Activated T-cell treated with anti-CD3 and anti-CD28 coated beads, Interleukin-2, amount 50 U/mL, for 4 hours (primary cell): ENCODE results near the gene ITLN1. TPM values are rescaled to one million over a fixed set of nuclear protein-coding genes. Genes with fewer than 3 reads are reported as not detected.

Experiments used
- ATAC-seq, 2 donors: fragments of 200-7000 bp; cut with Tn5 transposase; one replicate each; pipeline ENCODE4 v1.10.0; 2021
- DNase-seq: peaks from one replicate; pipeline ENCODE4 v3.0.0-alpha.2; 2020
- H3K27me3 Mint-ChIP-seq: one replicate; pipeline ENCODE4 v1.8.0; 2021; ENCODE audit warnings: low read depth, mixed read lengths
- H3K36me3 Mint-ChIP-seq: one replicate; pipeline ENCODE4 v1.8.0; 2022; ENCODE audit warnings: mixed read lengths; ENCODE audit not compliant: insufficient read depth
- H3K4me1 Mint-ChIP-seq: one replicate; pipeline ENCODE4 v1.8.0; 2021; ENCODE audit warnings: low read depth, mixed read lengths
- H3K4me3 Mint-ChIP-seq: one replicate; pipeline ENCODE4 v1.8.0; 2021; ENCODE audit warnings: mild to moderate bottlenecking, moderate library complexity, mixed read lengths
- H3K9me3 Mint-ChIP-seq: one replicate; pipeline ENCODE4 v1.8.0; 2021; ENCODE audit warnings: mixed read lengths
- total RNA-seq, 3 donors: library from RNA; stranded (reverse); gene quantifications; one replicate each; pipeline ENCODE4 v1.2.1, GENCODE V29; 2021

ITLN1 gene
- total RNA-seq, 3 donors from 2014 or later = not detected

DNA sequence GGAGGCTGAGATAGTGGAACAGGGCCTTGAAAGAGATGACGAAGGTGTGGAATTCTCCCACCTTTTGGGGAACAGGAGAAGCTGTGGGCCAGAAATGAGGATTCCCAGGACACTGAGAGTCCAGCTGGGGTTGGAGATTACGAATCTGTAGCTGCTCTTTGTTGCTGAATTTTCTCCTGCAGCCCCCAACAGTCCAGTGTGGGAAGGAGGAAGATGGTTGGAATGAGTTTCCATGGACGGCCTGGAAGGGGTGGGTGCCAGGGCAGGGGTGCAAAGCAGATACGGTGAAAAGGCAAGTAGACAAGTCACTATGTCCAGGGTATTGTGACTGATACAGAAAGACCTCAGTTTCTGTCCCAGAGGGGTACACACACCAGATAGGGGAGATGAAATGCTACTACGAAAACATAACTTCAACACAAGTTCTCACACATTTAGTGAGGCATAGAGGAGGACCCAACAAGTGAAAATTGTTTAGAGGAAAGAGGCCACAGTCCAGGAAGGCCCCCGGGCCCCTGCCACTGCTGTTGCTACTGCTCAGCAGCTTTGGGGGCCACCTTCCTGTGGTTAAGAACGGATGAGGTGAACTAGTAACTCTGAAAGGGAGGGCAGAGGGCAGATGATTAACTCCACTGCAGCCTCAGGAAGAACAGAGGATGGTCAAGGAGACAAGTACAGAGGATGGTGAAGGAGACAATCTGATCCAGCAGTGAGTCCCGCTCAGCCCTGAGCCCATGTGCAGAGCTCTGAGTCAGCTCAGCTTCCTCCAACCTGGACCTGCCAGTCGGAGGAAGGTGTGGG lies 29.6 kb downstream of the ITLN1 start:
- H3K36me3 Mint-ChIP-seq = peaks cover 1% of the 10 kb centered on the region
- DNase-seq = no peak

DNA sequence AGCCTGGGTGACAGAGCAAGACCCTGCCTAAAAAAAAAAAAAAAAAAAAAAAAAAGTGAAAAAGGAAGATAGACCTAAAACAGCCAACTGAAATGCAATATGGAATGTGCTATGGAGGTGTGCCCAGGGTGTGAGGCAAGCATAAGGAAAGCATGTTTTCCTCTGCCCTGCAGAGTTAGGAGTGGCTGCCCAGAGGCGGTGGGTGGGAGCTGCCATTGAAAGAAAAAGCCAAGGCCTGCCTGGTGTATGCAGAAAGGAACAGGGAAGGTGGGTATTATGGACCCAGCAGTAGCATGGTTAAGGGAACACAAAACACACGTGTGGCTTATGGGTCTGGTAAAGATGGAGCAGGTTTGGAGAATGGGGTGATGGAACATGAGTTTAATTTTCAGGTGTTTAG lies 31.2 kb downstream of the ITLN1 start:
- Mint-ChIP-seq H3K4me3 (no peak overlapping the region), H3K9me3 (no peaks in the 10 kb centered on the region), H3K27me3 (no peaks in the 10 kb centered on the region), H3K4me1 (peaks cover 12% of the 10 kb centered on the region), H3K36me3 (peaks cover 1% of the 10 kb centered on the region)
- DNase-seq (no peak), ATAC-seq (no peak)

More for the DNA sequence above, 29.6 kb downstream of the ITLN1 start:
- no peaks in the 10 kb centered on the region for H3K9me3 Mint-ChIP-seq
- ATAC-seq = peak; percentile 60 to 78
- no peaks in the 10 kb centered on the region for H3K27me3 Mint-ChIP-seq
- H3K4me1 Mint-ChIP-seq = peaks cover 13% of the 10 kb centered on the region
- H3K4me3 Mint-ChIP-seq = no peak overlapping the region

DNA sequence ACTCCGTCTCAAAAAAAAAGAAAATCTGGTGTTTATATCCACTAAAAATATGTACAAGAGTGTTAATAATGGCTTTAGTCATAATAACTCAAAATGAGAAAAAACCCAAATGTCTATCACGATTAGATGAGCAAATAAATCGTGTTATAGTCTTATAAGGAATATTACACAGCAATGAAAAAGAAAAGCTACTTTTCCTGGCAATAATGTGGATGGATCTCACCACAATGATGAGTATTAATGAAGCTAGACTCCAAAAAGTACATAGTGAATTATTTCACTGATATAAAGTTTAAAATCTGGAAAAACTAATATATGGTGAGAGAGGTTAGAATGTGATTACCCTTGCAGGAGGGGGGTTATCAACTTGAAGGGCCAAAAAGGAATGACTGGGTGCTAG lies 32.0 kb downstream of the ITLN1 start:
- no peak overlapping the region for H3K4me3 Mint-ChIP-seq
- peaks cover 2% of the 10 kb centered on the region for H3K36me3 Mint-ChIP-seq
- ATAC-seq = no peak
- peaks cover 7% of the 10 kb centered on the region for H3K4me1 Mint-ChIP-seq
- no peak for DNase-seq
- H3K27me3 Mint-ChIP-seq = no peaks in the 10 kb centered on the region
- H3K9me3 Mint-ChIP-seq = no peaks in the 10 kb centered on the region

DNA sequence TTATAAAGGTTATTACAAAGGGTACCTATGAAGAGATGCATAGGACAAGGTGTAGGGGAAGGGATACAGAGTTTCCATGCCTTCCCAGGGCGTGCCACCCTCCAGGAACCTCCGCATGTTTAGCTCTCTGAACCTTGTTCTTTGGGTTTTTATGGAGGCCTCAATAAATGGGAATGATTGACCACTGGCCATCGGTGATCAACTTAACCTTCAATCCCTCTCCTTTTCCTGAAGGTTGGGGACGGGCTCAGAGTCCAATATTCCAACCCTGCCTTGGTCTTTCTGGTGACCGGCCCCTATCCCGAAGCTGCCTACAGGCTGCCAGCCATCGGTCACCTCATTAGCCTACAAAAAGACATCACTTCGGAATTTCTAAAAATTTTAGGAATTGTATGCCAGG lies 34.0 kb downstream of the ITLN1 start:
- ATAC-seq (no peak), DNase-seq (no peak)
- Mint-ChIP-seq H3K4me1 (peaks cover 7% of the 10 kb centered on the region), H3K36me3 (peaks cover 3% of the 10 kb centered on the region), H3K9me3 (no peaks in the 10 kb centered on the region), H3K4me3 (no peak overlapping the region), H3K27me3 (no peaks in the 10 kb centered on the region)

DNA sequence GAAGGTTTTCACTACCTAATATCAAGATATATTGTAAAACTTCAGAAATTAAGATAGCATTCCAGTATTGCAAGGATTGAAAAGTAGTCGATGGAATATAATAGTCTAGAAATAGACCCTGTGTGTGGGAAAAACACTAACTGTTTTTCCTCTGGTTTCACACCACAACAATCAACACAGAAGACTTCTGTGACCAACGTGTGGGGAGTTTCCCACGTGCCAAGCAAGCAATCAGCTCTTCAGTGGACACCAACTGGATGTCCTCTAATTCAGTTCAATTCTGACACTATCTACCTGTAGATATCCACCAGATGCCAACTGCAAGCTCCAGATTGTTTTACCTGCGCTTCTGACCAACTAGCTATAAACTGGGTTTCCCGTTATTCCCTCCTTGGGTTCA lies 34.4 kb downstream of the ITLN1 start:
- Mint-ChIP-seq H3K9me3 (no peaks in the 10 kb centered on the region), H3K36me3 (peaks cover 3% of the 10 kb centered on the region), H3K4me1 (peaks cover 7% of the 10 kb centered on the region), H3K4me3 (no peak overlapping the region), H3K27me3 (no peaks in the 10 kb centered on the region)
- ATAC-seq (no peak), DNase-seq (no peak)

DNA sequence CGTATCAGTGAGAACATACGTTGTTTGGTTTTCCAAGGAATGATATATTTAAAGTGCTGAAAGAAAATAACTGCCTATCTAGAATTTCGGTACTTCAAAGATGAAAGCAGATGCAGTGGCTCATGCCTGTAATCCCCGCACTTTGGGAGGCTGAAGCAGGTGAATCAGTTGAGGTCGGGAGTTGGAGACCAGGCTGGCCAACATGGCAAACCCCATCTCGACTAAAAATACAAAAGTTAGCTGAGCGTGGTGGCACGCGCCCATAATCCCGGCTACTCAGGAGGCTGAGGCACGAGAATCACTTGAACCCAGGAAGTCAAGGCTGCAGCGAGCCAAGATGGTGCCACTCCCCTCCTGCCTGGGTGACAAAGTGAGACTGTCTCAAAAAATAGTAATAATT lies 38.7 kb downstream of the ITLN1 start:
- Mint-ChIP-seq H3K4me1 (peaks cover 19% of the 10 kb centered on the region), H3K27me3 (peaks cover 3% of the 10 kb centered on the region), H3K9me3 (no peaks in the 10 kb centered on the region)

DNA sequence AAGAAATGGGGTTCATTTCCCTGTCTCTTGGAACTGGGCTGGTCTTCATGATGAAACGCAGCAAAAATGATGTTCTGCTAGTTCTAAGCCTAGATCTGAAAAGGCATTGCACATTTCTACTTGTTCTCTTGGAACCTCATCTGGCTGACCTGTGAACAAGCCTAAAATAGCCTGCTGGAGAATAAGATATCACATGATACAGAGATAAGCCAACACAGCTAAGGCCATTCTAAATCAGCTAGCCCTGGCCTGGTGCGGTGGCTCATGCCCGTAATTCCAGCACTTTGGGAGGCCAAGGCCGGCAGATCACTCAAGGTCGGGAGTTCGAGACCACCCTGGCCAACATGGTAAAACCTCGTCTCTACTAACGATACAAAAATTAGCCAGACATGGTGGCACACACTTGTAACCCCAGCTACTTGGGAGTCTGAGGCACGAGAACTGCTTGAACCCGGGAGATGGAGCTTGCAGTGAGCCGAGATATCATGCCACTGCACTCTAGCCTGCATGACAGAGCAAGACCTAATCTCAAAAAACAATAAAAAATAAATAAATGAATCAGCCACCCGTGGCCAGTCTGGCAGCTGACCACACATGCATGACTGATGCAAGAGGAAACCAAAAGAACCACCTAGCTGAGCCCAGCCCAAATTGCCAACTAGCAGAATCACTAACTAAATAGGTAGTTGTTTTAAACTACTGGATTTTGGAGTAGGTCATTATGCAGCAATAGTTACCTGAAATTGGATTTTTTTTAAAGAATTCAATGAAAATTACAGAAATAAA lies 40.3 kb downstream of the ITLN1 start:
- peaks cover 3% of the 10 kb centered on the region for H3K36me3 Mint-ChIP-seq
- no peak overlapping the region for H3K4me3 Mint-ChIP-seq
- H3K27me3 Mint-ChIP-seq = peaks cover 3% of the 10 kb centered on the region
- DNase-seq (no peak), ATAC-seq (no peak)
- H3K4me1 Mint-ChIP-seq = peaks cover 22% of the 10 kb centered on the region
- H3K9me3 Mint-ChIP-seq = no peaks in the 10 kb centered on the region

More for the DNA sequence above, 38.7 kb downstream of the ITLN1 start:
- Mint-ChIP-seq H3K36me3 (peaks cover 3% of the 10 kb centered on the region), H3K4me3 (no peak overlapping the region)
- DNase-seq (no peak), ATAC-seq (no peak)

DNA sequence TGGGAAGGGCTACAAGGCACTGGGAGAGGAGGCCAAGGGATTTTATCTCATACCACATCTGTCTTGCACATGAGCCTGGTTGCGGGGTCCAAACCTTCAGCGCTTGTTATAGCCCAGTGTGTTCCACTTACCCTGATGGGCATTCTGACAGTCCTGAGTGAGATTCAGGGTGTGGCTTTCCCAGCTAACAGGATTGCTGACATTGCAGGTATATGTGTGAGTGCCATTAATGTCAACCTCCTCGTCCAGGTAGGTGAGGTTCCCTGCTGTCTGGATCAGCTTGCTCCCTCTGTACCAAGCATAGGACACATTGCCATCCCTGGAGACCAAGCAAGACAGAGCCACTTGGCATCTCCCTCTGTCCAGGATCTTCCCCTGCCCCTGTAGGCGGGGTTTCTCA lies 43.9 kb downstream of the ITLN1 start:
- no peaks in the 10 kb centered on the region for H3K9me3 Mint-ChIP-seq
- peaks cover 3% of the 10 kb centered on the region for H3K27me3 Mint-ChIP-seq
- no peak overlapping the region for H3K4me3 Mint-ChIP-seq
- no peak for DNase-seq
- peaks cover 53% of the 10 kb centered on the region for H3K4me1 Mint-ChIP-seq
- no peaks in the 10 kb centered on the region for H3K36me3 Mint-ChIP-seq
- ATAC-seq = no peak

DNA sequence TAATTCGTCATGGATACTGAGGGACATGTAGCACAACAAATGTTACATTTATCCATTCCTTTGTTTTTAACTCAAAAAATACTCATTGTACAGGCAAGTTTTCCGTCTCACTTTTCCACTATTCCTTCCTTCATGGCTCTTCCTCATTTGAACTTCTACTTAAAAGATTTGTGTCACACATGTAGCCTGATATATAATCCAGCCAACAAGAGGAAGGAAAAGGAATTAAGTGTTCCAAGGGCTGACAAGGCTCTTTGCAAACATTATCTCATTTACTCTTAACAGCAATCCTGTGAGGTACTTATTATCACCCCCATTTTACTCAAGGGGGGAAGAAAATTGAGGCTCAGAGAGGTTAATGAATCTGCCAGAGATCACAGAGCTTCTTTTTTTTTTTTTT lies 45.2 kb downstream of the ITLN1 start:
- ATAC-seq (no peak), DNase-seq (no peak)
- peaks cover 3% of the 10 kb centered on the region for H3K27me3 Mint-ChIP-seq
- no peak overlapping the region for H3K4me3 Mint-ChIP-seq
- H3K9me3 Mint-ChIP-seq = no peaks in the 10 kb centered on the region
- peaks cover 2% of the 10 kb centered on the region for H3K36me3 Mint-ChIP-seq
- H3K4me1 Mint-ChIP-seq = peaks cover 60% of the 10 kb centered on the region

DNA sequence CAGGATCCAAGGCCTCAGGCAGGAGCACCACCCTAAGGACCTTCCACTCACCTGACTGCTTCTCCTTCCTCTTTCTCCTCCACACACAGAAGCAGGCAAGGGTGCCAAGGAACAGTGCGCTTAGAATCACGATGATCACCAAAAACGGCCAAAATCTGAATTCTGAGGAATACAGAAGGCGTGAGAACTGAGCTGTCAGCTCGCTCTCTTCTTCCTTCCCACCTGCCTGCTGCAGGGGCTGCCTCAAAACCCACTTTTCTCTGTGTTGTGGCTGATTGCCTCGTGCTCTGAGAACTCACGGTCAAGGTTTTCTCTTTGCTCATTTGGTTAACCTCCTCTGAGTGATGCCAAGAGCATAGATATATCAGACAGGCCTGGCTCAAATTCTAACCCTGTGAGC lies 46.1 kb downstream of the ITLN1 start:
- ATAC-seq (peak in 1 of 2 donors; percentile 12), DNase-seq (no peak)
- H3K4me1 Mint-ChIP-seq = peaks cover 64% of the 10 kb centered on the region
- H3K27me3 Mint-ChIP-seq = peaks cover 3% of the 10 kb centered on the region
- H3K36me3 Mint-ChIP-seq = peaks cover 2% of the 10 kb centered on the region
- peak overlapping the region; percentile 11 for H3K4me3 Mint-ChIP-seq
- no peaks in the 10 kb centered on the region for H3K9me3 Mint-ChIP-seq

DNA sequence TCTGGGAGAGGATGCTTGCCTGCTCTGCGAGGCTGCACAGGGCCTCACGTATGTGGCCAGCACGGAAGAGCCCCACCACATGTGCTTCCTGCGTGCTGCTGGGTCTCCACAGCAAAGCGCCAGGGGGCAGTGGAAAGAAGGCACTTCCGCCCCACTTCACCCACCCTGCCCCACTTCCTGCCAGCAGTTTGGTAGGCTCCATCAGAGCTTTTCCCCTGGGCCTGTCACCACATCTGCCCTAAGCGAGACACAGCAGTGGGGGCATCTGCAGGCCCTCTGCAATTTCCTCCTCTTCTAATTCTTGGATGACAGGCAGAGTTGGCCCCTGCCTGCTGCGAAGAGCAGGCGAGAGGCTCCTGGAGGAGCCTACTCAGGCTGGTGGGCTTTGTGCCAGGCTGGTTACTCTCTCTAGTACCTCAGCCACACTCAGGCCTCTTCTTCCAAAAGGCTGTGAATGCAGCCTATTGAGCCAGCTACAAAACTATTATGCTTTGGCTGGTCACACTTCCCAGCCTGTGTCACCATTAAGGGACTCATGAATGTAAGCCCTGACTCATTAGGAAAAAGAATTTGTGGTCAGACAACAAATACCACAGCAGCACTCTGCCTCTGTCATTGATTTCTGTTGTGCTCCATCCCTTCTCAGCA lies 47.3 kb downstream of the ITLN1 start:
- Mint-ChIP-seq H3K4me1 (peaks cover 64% of the 10 kb centered on the region), H3K27me3 (no peaks in the 10 kb centered on the region), H3K4me3 (peak overlapping the region; percentile 61), H3K36me3 (peaks cover 2% of the 10 kb centered on the region), H3K9me3 (no peaks in the 10 kb centered on the region)
- DNase-seq (peak; percentile 65), ATAC-seq (peak; percentile 86 to 88)

DNA sequence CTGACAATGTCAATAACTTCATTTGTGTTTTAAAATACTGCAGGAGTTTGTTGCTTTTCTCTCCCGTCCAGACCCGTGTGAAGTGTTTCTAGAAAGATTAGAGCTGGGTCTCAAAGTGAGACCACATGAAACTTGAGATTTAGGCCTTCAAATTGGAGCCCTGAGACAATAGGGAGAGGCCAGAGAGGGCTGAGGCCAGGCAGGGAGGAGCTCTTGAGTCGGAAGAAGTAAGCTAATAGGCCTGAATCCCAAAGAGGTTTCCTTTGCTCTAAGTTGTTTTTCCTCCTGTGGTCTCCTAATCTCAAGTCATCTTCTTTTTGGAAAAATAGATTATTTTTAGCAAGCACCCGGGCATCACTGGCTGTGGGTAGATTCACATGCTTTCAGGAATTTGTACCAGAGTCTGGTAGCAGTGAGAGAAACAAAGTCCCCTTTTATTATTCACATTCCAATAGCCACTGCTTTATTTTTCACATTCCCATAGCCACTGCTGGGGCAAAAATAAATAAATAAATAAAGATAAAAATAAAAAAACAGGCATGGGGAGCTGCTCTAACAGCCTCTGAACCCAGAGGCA lies 47.9 kb downstream of the ITLN1 start:
- ATAC-seq (no peak), DNase-seq (no peak)
- H3K4me1 Mint-ChIP-seq = peaks cover 64% of the 10 kb centered on the region
- H3K27me3 Mint-ChIP-seq = no peaks in the 10 kb centered on the region
- peak overlapping the region; percentile 3 for H3K4me3 Mint-ChIP-seq
- H3K9me3 Mint-ChIP-seq = no peaks in the 10 kb centered on the region
- peaks cover 2% of the 10 kb centered on the region for H3K36me3 Mint-ChIP-seq

DNA sequence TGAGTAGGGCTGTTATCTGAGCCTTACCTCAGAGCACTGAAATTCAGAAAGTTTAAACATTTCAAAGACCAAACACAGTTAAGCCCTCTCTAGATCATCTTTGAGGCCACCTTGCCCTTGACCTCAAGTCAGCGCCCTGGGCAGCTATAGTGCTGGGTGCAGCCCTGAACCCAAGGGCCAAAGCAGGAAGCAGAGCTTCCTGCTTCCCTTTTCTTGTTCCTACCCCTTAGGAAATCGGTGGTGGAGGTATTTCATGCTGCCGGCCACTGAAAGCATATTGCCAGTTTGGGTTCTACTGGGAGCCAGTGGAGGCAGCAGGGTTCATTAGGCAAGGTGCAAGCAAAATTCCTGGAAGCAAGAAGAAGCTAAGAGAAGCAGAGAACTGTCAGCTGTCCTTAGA lies 48.4 kb downstream of the ITLN1 start:
- H3K9me3 Mint-ChIP-seq = no peaks in the 10 kb centered on the region
- H3K27me3 Mint-ChIP-seq = no peaks in the 10 kb centered on the region
- peaks cover 64% of the 10 kb centered on the region for H3K4me1 Mint-ChIP-seq
- no peak for ATAC-seq
- H3K36me3 Mint-ChIP-seq = peaks cover 2% of the 10 kb centered on the region
- peak overlapping the region; percentile 3 for H3K4me3 Mint-ChIP-seq
- no peak for DNase-seq

DNA sequence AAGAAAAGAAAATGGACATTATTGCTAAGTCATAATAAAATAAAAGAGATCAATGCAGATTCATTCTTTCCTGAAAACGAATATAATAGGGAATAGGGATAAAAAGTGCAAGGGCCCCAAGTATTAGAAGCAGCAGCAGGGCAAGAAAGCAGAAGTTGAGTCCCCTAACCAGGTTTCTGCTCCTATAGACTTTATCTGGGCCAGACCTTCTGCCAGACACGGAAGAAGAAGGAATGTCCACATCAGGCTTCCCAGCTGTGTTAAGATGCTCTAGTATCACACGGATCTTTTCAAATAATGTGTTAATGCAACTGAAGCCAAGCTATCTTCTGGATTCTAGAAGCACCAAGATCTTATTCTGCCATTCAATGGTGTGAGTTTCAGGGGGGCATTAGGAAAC lies 49.2 kb downstream of the ITLN1 start:
- ATAC-seq = no peak
- peaks cover 66% of the 10 kb centered on the region for H3K4me1 Mint-ChIP-seq
- DNase-seq = no peak
- peaks cover 2% of the 10 kb centered on the region for H3K36me3 Mint-ChIP-seq
- no peak overlapping the region for H3K4me3 Mint-ChIP-seq
- no peaks in the 10 kb centered on the region for H3K27me3 Mint-ChIP-seq
- no peaks in the 10 kb centered on the region for H3K9me3 Mint-ChIP-seq
